22Rv1 (cell line): Measurements from ENCODE around the gene MFAP4.
A peak's percentile ranks its signal among the peaks of the same experiment; 100 is the strongest.

Experiments
- H3K27ac ChIP-seq: fragments of 450-650 bp; 2 replicates; pipeline ENCODE4 v1.5.1; 2017
- CTCF ChIP-seq: fragments of 450-650 bp; IDR thresholded peaks from 2 replicates; pipeline ENCODE4 v1.5.1; 2017; ENCODE audit warnings: mild to moderate bottlenecking
- ZFX ChIP-seq: fragments of 450-650 bp; IDR thresholded peaks from 2 replicates; pipeline ENCODE4 v1.6.1; 2017; ENCODE audit warnings: antibody characterized with exemption, borderline replicate concordance

Gene MFAP4

DNA sequence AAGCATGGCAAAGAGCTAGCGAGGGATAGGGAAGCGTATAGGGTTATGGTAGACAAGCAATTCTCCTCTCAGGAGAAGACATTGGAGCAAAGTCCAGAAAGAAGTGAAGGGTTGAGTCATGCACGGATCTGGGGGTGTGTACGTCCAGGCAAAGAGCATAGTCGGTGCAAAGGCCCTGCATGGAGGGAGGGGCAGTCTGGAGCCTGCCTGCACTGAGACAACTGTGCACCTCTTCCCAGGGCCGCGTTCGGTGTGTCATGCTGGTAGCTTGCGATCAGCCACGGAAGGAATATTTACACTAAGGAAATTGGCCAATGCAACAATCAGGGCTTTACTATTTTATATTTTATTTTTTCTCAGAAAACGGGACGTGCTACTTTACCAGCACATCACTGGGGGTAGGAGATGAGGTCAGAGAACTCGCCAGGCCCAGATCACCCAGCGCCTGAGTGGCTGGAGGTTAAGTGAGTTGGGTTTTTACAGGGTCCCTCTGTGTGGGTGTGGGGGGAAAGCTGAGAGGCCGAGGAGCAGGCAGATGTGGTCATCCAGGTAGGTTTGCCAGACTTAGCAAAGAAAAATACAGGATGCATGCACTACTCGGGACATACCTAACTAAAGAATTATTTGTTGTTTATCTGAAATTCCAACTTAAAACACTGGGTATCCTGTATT lies 17.7 kb downstream of the MFAP4 start:
- no peak for TF ChIP-seq ZFX
- no peak for TF ChIP-seq CTCF
- H3K27ac ChIP-seq, result no peak overlapping the region

- no peak overlapping the region for H3K27ac ChIP-seq
- TF ChIP-seq CTCF (no peak), ZFX (no peak)
Measured at GRCh38 chr17:19368229-19368628, 18.8 kb downstream of the MFAP4 start.

- TF ChIP-seq ZFX, result no peak
- no peak for TF ChIP-seq CTCF
- no peak overlapping the region for H3K27ac ChIP-seq
Measured at GRCh38 chr17:19366637-19366972, 20.4 kb downstream of the MFAP4 start.

DNA sequence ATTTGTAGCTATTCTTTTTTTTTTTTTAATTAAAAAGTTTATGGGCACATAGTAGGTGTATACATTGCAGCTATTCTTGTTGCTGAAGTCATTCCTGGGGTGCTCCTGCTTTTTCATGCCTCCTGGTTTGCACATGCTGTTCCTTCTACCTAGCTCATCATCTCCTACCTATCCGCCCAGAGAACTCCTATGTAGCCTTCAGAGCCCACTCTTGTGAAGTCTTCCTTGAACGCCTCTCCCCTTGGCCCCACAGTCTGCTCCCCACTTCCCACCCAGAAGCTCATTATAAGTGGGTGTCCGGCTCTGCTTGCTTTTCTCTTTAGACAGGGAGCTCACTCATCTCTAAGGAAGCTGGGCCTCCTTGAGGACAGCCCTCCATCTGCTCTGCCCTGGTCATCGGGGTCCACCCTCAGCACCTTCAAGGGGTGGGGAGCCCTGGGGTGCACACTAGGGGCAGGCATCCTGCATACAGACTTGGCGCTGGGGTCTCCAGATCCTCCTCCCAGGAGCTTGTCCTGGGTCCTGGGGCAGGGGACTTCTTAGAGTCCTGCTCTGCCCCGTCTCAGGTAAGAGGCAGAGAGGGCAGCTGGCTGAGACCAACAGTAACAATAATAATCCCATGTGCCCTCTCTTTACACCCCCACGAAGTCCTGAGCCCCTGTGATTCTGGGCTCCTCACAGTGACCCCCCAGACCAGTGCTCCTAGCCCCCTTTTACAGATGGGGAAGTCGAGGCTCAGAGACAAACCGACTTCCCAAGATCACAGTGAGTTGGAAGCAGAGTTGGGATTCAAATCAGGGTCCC lies 21.0 kb downstream of the MFAP4 start:
- no peak overlapping the region for H3K27ac ChIP-seq
- no peak for TF ChIP-seq ZFX
- TF ChIP-seq CTCF, result no peak

DNA sequence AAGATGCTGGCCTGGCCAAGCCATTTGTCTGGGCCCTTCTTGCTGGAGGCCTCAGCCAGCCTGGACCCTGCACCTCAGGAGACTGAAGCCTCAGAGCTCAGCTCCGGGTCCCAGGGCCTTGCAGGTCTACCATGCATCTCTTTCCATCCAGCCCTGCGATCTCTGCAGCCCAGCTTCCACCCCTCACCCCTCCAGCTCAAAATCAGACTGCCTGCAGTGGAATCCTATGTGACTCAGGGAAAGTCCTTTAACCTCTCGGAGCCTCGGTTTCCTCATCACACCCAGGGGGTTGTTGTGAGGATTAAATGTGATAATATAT lies 21.5 kb downstream of the MFAP4 start:
- TF ChIP-seq CTCF (no peak), ZFX (no peak)
- no peak overlapping the region for H3K27ac ChIP-seq

GRCh38 chr17:19364699-19365498 lies 22.1 kb downstream of the MFAP4 start:
- TF ChIP-seq CTCF, result no peak
- H3K27ac ChIP-seq, result no peak overlapping the region

GRCh38 chr17:19363460-19364035 lies 23.4 kb downstream of the MFAP4 start:
- TF ChIP-seq ZFX (no peak), CTCF (no peak)

More at GRCh38 chr17:19363460-19364035, 23.4 kb downstream of the MFAP4 start:
- H3K27ac ChIP-seq, result peak overlapping the region; percentile 72
